Measurements from ENCODE around the gene KCNK6.

- no peak for TF ChIP-seq CTCF (IDR thresholded peaks at IDR 0.05)
- TF ChIP-seq FOXJ3 (CRISPR knock-in tag; IDR thresholded peaks at IDR 0.05; ENCODE audit: borderline replicate concordance), result no peak
- no peak for TF ChIP-seq TCF7 (CRISPR knock-in tag; IDR thresholded peaks at IDR 0.05; ENCODE audit: low read depth)
- no peak for TF ChIP-seq E2F1 (CRISPR knock-in tag; IDR thresholded peaks at IDR 0.05)
- no peak for TF ChIP-seq ESRRA (CRISPR knock-in tag; IDR thresholded peaks at IDR 0.05; ENCODE audit: borderline replicate concordance)
- no peak for TF ChIP-seq ELF4 (CRISPR knock-in tag; IDR thresholded peaks at IDR 0.05; ENCODE audit: low read depth)
- no peak for TF ChIP-seq KAT7 (CRISPR knock-in tag; IDR thresholded peaks at IDR 0.05; ENCODE audit: borderline replicate concordance)
- no peak for TF ChIP-seq E2F5 (CRISPR knock-in tag; IDR thresholded peaks at IDR 0.05)
- no peak for TF ChIP-seq ETV6 (CRISPR knock-in tag; IDR thresholded peaks at IDR 0.05)
- TF ChIP-seq MLX (CRISPR knock-in tag; IDR thresholded peaks at IDR 0.05), result no peak
- TF ChIP-seq E2F4 (CRISPR knock-in tag; IDR thresholded peaks at IDR 0.05; ENCODE audit: borderline replicate concordance, low read depth), result no peak
- TF ChIP-seq SP1 (CRISPR knock-in tag; conservative IDR thresholded peaks at IDR 0.05), result no peak
- TF ChIP-seq MYBL2 (CRISPR knock-in tag; IDR thresholded peaks at IDR 0.05), result no peak
Measured at GRCh38 chr19:38351865-38352395, 32.3 kb downstream of the KCNK6 start.

Measured in WTC11 (cell line).